ENCODE measurements around the gene ACOX1.

ACOX1 gene

DNA sequence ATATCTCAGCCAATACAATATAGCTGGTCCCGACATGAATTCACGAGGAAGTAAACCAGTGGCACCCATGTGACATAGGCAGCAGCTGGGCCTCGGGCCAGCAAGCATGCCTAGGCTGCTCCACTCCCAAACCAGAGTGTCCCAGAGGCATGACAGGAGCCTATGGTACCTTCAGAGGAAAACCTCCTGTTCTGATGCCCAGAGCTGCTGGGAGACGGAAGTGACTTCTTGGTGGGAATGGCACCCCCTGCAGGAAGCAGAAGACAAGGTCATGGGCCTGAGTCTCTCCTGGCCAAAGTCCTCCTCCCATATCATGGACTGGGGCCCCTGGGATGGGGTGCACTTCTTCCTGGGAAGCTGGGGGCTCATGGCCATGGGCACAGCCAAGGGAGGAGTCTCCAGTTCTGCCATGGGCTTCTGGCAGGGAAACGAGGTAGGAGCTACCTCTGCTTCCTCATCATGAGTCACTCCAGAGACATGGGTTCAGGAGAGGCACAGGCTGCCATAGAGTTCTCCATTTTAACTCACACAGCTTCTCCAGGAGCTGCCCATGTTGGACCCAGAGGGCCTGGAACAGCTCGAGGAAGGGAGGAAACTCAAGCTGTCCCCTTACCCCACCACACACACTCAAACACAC, 51.6 kb downstream of the ACOX1 start:
- TF ChIP-seq, protein P1, sequence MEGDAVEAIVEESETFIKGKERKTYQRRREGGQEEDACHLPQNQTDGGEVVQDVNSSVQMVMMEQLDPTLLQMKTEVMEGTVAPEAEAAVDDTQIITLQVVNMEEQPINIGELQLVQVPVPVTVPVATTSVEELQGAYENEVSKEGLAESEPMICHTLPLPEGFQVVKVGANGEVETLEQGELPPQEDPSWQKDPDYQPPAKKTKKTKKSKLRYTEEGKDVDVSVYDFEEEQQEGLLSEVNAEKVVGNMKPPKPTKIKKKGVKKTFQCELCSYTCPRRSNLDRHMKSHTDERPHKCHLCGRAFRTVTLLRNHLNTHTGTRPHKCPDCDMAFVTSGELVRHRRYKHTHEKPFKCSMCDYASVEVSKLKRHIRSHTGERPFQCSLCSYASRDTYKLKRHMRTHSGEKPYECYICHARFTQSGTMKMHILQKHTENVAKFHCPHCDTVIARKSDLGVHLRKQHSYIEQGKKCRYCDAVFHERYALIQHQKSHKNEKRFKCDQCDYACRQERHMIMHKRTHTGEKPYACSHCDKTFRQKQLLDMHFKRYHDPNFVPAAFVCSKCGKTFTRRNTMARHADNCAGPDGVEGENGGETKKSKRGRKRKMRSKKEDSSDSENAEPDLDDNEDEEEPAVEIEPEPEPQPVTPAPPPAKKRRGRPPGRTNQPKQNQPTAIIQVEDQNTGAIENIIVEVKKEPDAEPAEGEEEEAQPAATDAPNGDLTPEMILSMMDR (IDR thresholded peaks at IDR 0.05; ENCODE audit: low read depth, low read length) = no peak
- no peak overlapping the region for H3K4me3 ChIP-seq (ENCODE audit: low read depth, low read length)

DNA sequence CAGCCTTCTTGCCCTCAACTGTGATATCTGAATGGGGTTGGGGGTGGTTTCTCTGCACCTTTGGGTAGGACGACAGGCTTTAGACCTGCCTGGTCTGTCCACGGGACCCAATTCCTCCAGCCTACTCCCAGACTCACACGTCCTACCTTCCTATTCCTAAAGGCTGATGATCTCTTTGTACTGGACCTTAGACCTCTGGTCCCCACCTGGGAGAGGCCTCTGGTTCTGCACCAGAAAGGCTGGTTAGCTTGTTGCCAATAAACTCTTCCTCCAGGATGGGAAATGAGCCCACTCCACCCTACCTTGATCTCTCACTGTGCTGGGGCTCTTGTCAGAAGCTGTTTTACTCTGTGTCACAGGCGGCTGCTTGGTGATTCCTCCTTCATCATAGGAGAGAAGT, 52.5 kb downstream of the ACOX1 start:
- no peak overlapping the region for H3K4me3 ChIP-seq (ENCODE audit: low read depth, low read length)
- TF ChIP-seq, protein P1 (IDR thresholded peaks at IDR 0.05; ENCODE audit: low read depth, low read length) = no peak

DNA sequence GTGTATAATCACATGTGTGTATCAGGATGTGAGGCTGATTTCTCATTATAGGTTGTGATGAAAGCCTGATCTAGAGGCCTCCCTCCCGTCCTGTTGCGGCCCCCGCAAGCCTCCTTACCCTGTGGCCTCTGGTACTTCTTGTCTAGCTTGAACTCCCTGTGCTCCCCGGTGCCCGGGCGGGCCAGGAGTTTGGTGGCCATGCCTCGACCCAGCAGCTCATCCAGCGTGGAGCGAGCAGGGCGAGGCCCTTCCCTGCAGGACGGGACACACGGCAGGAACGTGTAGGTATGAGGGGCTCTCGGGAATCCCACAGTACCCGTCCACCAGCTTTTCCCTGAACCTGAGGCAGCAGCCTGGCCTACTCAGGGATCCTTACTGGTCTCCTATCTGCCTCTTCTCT, 53.1 kb downstream of the ACOX1 start:
- TF ChIP-seq, protein P1 (IDR thresholded peaks at IDR 0.05; ENCODE audit: low read depth, low read length) = no peak
- no peak overlapping the region for H3K4me3 ChIP-seq (ENCODE audit: low read depth, low read length)

DNA sequence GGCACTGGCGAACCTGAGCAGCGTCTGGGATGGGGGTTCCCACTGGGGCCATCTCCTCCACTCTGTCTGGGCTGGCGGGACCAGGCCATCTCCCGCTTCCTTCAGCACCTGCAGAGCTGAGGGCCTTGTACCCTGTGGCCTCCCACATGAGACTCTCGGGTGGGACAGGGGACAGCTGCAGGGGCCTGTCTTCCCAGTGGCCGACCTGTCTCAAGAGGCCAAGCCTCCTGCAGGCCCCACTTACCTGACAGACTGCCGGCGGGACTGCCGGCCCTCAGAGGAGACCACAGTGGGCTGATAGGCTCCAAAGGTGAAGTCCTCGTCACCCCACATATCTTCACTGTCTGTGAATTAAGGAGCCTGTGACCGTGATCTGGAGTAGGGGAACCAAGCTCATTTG, 53.9 kb downstream of the ACOX1 start:
- TF ChIP-seq, protein P1 (IDR thresholded peaks at IDR 0.05; ENCODE audit: low read depth, low read length) = no peak
- no peak overlapping the region for H3K4me3 ChIP-seq (ENCODE audit: low read depth, low read length)

DNA sequence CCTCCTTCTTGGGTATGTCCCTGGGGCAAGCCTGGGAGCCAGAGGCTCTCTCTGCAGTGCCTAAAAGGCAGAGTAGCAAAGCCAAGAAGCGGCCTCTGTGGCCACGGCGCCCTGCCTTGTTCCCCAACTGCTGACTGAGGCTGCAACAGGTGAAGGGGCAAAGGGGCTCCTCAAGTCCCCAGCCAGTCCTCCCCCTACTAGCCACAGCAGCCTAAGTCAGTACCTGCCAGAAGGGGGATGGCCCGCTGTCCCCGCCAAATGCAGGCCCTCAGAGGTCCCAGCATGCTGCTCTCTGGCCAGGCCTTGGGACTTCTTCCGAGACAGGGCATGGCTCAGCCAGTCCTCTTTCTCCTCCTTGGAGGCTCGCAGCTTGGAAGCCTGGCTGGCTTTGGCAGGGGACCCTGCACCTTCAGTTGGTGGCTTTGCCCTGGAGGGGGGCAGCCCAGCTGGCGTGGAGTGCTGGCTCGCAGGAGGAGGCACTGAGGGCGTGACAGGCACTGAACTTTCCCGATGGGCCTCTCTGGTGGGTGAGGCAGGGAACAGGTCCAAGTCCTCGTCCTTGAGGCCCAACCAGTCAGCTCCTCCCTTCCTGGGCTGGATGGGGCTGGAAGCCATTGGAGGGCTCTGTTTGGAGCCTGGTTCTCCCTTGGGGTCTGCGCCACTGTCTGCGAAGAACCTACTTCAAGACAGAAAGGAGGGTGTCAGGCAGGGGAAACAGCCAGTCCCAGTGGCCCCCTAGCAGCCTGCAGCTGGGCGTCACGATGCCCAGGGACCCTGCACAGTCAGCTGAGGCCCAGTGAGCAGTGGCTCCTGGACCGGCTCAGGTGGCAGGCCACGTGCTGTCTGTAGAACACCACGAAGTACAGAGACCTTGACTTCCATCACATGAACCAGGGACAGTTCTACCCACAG, 55.7 kb downstream of the ACOX1 start:
- TF ChIP-seq, protein P1 (IDR thresholded peaks at IDR 0.05; ENCODE audit: low read depth, low read length) = no peak
- no peak overlapping the region for H3K4me3 ChIP-seq (ENCODE audit: low read depth, low read length)

DNA sequence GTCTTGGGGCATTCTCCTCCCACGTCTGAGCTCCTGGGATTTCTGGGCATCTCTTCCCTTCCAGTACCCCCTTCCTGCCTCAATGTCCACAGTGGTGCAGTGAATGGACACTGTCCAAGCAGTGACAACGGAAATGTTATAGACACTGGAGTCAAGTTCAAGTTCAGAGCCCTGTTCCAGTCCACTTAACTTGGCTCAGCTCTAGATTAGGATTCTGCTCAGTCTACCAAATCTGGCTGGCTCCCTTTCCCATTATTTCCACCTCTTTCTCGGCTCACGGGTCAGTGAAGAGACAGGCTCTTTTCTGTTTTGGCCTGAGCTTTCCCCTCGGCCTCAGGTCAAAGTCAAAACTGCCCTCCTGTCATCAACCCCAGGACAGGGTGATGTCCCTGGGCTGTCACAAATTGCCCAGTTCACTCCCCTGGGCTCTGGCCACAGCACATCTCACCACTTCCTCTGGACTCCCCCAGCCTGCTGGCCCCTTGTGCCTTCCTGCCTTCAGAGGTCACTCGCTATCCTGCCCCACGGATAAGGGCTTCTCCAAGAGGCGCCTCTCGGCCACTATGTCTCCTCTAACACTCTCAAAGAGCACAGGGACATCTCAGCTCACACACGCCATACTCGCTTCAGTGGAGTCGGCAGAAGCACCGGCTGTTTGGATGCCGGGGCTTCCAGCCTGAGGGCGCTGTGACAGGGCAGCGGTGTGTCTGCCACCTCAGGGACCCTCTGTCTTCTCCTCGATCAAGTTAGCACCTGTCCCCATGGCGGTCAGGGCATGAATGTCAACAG, 56.6 kb downstream of the ACOX1 start:
- no peak overlapping the region for H3K4me3 ChIP-seq (ENCODE audit: low read depth, low read length)
- TF ChIP-seq, protein P1 (IDR thresholded peaks at IDR 0.05; ENCODE audit: low read depth, low read length) = no peak

Data from WI38 (cell line).